Activated CD8-positive, alpha-beta memory T cell treated with anti-CD3 and anti-CD28 coated beads, Interleukin-2, amount 50 U/mL, for 1 hour (primary cell): ENCODE measurements around the gene HMGCS2.

Source experiments
- DNase-seq: peaks from one replicate; pipeline ENCODE4 v3.0.0-alpha.2; 2020; ENCODE audit errors: extremely low read depth

The HMGCS2 gene

DNA sequence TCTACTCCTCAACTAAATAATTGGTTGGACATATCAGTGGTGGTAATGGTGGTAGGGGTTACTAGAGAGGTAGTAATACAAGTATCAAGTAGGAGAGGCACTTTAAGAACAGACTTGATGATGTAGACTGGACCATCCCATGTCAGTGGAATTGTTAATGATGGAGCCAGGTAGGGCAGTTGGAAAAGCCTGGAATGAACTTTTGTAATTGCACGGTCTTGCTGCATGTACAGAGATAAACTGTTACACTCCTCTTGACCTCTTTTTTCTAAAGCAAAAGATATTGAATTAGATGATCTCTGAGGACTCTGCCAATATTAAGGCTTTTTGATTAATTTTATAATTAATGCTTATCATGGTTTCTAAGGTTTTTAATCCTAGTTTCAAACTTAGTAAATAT lies 5.8 kb downstream of the HMGCS2 start:
- no peak for DNase-seq

DNA sequence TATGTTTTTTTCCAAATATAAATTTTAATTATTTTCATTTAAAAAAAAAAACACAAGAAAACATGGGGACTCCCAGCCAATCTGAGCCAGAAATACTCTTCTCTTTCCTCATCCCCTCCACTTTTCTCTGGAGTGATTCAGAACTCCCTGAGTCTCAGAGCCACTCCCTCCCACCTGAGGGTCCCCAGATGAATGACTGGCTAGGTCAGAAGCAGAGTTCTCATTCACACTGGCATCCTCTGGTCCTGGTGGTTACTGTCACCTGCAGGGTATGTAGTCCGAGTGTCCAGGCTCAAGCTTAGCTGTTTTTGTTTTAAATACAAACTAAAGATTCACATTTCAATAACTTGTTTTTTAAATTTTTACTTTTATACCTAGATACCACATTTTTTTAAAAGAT lies 6.3 kb downstream of the HMGCS2 start:
- DNase-seq: no peak

DNA sequence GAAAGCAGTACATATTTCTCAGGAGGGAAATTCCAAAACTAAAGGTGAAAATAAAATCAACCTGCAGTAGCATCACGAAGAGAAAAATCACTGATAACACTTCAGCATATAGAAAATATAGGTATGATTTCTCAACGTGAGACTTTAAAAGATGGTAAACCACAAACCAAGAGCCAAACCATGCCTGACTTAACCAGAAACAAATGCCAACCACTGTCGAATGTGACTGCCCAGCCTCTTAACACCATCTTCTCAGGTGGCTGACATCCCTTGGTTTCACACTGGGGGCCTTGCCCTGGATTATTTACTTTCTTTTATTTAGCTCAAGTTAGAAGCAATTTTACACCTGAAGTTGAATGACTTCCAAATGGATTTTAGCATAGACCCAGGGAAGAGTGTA lies 10.1 kb downstream of the HMGCS2 start:
- no peak for DNase-seq

DNA sequence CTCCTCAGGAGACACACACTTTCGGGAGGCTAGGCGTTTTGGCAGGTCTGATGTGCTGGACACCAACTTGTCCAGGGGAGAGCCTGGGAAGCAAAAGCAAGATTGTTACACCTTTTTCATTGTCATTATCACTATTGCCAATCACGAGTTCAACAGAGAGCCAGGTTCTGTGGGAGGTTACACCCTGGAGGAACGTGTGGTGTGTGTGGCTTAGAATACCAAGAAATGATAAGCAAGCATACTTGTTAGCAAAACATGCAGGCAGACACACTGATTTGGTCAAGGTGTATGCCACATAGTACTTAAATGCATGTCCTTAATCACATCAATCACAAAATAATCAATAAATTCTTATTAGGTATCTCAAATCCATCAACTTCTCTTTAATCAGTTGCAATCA lies 16.1 kb downstream of the HMGCS2 start:
- no peak for DNase-seq

DNA sequence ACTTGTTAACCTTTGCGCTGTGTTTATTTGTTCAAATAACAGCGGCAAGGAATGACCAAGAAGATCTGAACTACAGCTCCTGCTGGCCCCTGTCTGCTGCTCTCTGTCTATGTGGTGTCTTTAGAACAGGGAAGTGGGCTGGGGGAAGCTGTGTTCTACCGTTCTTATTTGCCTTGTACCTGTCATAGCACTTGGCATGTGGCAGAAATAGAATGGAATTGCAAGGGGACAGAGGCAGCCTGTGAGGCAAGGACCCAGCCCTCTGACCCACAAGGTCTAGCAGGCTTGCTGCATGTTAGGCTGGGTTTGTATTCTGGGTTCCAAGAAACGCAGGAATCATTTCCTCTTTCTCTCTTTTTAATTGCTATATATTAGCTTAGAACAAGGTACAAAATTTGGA lies 20.7 kb downstream of the HMGCS2 start:
- DNase-seq: no peak

DNA sequence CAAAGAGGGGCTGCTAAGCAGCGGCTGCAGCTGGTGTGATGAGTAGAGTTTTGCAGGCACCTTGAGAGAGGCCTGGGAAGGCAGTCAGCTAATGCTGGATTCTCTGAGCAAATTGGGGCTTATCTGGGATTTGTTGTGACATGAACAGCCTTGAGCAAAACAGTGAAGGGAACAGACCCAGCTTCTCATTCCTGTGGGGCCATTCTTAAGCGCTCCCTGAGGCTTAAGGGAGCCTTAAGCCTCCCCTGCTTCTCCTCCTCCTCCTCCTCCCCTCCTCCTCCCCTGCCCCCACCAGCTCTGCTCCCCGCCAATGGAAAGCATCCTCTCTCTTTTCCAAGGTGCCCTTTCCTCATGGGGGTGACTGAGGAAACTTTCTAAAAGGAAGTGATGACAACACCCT lies 21.3 kb downstream of the HMGCS2 start:
- no peak for DNase-seq

DNA sequence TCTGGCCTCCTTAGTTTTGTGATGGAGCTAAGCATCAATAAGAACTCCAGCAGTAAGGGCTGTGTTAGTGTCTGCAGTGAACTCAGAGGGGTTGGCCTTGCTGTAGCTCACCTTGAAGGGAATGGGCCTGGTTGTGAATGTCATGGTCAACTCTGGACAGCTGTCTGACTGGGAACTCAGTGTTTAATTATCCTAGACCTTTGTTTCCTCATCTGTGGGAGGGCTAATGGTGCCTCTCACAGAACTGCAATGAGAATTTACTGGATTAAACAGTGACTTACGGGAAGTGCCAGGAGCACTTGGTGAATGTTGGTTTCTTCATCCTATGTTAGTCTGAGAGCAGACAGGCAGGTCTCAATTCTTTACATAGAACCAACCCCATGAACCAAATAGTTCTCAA lies 23.7 kb downstream of the HMGCS2 start:
- DNase-seq: no peak

DNA sequence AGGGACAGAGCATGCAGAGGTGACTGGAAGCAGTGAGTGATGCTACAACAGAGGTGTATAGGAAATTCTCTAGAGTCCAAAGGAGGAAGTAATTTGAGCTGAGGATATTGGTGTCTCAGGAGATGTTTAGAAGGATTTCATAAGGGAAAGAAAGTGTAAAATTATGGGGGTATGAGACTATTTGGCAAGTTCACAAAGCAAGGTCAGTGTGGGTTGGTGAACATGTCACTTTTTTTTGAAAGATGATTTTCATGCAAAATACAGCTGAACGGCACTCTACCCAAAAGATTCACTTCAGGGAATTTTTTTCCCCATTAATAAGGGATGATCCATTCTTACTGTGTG lies 24.1 kb downstream of the HMGCS2 start:
- DNase-seq: no peak

DNA sequence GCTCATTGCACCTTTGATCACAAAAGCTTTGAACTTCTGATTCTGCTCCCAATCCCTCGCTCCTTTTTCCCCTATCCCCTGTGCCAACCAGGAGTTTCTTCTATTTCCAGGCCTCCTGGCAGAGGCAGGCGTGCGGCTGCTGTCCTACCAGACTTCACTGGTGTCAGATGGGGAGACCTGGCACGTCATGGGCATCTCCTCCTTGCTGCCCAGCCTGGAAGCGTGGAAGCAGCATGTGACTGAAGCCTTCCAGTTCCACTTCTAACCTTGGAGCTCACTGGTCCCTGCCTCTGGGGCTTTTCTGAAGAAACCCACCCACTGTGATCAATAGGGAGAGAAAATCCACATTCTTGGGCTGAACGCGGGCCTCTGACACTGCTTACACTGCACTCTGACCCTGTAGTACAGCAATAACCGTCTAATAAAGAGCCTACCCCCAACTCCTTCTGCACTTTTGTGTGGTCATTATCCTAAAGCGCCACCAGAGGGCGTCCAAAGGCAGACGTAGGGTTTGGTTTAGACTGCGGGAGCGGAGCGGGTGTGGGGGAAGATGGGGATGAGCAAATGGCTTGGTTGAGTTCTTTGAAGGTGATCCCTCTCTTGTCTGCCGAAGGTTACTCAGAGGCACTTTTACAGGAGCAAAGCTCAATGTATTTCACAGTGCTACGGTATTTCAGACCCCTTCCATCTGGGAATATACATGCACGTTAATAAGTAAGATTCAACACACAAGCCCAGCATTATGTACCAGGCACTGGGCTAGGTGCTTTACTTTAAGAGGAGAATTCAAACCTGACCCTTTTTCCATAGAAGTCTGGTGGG lies 24.7 kb downstream of the HMGCS2 start:
- DNase-seq: peak; percentile 3

DNA sequence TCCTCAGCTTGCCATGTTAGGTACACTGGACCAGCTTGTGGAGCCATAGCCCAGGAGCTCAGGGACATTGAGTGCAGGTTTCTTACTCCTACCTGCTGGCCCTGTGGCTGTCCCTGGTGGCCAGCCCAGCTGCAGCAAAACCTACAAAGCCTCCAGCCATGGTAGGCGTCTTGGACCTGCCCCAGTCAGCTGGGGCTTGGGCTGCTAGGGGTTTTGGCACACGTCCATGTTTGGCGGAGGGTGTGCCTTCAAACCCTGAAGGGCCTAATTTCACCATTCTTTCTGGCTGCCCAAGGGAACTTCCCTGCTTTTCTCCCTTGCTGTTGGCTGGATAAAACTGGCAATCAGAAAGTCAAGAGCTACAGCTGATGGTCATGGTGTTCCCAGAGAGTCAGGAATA lies 25.4 kb downstream of the HMGCS2 start:
- no peak for DNase-seq

DNA sequence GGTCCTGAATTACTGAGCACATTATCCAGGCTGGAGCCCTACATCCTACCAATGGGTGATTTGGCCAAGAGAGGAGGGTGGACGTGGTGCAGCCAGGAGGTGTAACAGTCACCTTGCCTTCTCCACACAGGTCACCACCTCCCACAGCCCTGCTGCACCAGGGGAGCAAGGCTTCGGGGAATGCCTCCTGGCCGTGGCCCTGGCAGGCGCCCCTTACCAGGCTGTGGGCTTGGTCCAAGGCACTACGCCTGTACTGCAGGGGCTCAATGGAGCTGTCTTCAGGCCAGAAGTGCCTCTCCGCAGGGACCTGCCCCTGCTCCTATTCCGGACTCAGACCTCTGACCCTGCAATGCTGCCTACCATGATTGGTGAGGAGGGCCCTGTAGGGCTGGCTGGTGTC lies 26.0 kb downstream of the HMGCS2 start:
- DNase-seq: no peak

DNA sequence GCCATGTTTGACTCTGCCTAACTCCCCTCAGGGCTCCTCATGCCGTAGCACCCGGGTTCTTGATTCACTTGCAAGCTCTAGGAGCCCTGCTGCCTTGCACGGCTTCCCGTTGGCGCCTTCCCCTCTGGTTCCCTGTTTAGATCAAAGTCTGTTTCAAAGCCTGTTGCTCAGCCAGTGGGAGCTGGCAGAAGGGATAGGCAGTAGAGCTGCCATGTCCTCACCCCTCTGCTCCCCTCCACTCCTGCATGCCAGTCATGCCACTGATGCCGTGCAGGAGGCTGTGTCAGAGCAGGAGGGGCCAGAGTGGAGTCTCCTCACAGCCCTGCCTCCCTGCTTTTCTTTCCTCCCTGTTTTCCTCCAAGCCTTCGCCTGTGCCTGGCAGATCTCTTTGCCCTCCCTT lies 26.5 kb downstream of the HMGCS2 start:
- DNase-seq: no peak

DNA sequence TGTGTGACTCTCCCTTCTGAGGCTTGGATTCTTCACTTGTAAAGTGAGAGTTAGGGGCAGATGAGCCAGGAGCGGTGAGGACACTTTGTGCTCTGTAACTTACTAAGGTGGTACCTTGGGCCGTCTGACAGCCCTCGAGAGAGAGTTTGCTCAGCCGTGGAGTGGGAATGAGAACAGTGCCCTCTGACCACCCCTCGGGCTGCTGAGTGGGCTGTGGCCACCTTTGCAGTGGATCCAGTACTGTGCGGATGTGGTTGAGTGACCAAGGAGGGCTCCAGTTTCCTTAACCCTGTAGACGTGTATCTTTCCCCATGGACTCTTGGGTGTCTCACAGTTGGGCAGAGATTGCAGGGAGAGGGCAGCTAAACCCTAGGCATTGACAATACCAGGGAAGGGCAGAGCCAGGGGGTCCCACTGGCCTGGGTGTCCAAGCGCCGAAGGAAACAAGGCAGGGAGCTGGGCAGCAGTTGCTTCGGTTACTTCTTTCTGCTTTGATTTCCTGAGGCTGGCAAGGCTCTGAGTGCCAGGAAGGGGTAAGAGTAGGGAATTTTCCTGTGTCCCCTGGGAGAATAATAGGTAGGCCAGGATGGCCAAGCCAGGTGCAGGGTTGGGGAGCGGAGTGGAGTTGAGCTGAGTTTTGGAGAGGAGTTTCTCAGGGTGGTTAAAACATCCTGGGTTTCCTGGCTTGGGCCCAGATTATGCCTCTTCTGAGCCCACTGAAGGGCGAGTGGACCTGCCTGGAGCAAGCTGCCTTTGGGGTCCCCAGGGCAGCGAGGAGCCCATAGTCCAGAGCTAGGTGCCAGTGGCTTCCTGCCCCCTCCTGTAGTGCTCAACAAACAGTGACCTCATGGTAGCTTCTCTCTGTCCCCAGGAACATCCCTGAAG lies 27.6 kb downstream of the HMGCS2 start:
- DNase-seq: no peak

DNA sequence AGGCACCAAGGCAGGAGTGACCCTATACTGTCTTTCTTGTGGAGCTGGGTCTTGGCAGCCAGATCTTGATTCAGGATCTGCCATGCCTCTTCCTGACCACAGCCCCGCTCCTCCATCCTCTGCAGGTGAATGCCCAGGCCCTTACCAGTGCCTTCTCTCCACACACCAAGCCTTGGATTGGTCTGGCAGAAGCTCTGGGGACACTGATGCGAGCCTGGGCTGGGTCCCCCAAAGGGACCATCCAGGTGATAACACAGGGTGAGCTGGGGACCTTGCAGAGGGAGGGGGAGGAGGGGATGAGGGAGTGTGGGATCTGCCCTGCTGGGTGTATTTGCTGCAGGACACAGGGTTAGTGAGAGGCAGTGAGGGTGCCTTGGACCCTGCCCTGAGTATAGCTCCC lies 28.4 kb downstream of the HMGCS2 start:
- no peak for DNase-seq

DNA sequence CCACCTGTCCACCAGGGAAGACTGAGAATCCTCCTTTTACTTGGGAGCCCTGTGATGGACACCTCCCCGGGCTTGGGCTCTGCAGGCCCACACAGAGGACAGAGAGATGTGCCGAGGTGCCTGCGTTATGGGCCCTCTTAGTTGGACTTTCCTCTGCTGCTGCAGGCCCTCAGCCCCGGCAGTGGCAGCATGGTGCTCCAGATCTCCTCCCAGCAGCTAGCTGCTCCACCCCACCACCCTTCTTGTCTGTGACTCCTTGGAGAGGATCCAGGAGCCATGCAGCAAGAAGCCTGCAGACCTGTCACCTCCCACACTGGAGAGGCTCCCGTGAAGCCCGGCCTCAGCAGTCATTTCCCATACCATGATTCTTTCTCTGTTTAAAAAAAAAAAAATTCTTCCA lies 29.6 kb downstream of the HMGCS2 start:
- DNase-seq: no peak

DNA sequence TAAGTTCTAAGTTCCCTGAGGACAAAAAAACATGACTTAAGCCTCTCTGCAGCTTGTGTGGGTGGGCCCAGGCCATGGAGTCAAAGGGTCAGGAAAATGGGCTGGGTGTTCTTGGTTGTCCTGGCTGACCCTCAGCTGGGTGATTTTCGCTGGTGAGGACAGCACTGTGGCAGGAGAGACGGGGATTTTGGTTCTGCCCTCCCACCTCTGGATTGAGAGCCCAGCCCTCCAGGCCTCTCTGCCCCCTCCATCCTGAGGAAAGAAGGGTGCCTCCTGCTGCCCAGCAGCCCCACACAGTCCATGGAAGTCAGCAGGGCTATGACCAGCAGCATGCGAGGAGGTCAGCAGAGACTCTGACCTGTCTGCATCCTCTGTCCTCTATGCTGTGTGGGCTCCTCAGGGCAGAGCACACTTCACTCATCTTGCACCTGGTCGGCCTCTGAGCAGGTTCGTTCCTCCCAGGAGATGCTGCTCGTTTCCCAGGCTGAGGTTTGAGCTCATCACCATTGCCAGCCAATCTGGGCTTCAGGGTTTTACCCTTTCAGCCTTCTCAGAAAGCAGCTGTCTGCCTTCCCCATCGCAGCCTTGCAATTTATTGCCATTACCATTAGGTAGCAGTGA lies 30.5 kb downstream of the HMGCS2 start:
- DNase-seq: no peak

DNA sequence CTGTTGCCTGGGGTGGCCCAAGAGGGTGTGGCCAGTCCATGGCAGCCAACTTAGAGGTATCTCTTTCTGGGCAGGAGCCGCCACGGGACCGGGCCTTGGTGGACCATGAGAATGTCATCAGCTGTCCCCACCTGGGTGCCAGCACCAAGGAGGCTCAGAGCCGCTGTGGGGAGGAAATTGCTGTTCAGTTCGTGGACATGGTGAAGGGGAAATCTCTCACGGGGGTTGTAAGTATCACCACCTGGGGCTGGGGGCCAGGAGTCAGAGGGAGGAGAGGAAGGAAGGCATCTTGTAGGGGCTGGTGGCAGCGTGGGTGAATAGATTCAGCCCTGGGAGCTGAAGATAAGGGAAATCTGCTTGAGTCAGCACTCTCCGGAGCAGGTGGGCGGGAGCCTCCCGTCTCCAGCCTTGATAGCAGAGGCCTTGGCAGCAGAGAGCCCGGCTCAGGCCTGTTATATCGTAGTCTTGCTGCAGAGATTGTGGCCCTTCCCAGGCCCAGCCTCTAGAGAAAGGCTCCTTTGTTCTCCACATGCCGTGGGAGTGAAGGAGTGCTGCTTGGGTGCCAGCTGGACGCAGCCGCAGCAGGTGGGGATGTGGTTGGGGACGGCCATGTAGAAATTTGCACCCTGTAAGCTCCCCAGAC lies 31.5 kb downstream of the HMGCS2 start:
- no peak for DNase-seq

DNA sequence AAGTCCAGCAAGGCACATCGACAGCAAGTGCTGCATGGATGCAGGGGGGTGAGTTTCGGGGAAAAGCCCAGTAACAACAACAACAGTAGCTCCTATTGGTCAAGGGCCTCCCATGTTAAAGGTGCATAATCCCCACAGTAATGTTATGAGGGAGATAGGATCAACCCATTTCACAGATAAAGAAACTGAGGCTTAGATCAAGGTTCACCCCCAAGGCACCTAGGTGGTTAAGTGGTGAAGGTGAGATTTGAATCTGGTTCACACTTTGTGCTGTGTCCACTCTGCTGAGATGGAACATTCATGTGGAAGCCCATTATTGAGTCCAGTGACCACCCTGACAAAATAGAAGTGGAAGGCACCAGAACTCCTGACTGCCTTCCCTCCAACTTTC lies 32.1 kb downstream of the HMGCS2 start:
- no peak for DNase-seq

DNA sequence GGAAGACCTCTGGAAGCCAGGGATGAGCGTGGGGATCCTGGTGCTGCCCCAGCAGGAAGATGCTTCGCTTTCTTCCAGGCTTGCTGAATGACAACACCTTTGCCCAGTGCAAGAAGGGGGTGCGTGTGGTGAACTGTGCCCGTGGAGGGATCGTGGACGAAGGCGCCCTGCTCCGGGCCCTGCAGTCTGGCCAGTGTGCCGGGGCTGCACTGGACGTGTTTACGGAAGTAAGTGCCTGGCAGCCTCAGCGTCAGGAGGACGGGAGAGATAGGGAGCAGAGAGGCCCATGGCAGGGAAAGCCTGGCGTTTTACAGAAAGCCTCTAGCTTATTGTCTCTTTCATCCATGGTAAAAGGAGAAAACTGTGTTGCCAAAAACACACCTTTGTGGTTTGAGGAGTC lies 33.5 kb downstream of the HMGCS2 start:
- DNase-seq: no peak

DNA sequence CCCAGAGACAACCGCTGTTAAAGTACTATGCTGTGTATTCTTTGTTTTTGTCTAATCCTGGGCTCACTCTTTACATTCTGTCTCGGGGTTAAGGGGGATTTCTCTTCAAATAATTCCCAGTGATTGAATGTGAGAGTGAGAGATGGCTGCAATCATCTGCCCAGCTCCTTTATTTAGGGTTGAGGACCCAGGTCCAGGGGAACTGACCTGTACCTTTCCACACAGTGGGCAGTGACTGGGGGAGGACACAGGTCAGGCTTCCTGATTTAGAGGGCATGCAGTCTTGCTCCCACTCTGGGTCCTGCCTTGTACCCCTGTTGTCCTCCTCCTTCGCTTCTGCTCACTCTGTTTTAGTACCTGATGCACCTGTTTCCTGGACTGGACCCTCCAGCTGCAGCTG lies 35.0 kb downstream of the HMGCS2 start:
- DNase-seq: no peak

DNA sequence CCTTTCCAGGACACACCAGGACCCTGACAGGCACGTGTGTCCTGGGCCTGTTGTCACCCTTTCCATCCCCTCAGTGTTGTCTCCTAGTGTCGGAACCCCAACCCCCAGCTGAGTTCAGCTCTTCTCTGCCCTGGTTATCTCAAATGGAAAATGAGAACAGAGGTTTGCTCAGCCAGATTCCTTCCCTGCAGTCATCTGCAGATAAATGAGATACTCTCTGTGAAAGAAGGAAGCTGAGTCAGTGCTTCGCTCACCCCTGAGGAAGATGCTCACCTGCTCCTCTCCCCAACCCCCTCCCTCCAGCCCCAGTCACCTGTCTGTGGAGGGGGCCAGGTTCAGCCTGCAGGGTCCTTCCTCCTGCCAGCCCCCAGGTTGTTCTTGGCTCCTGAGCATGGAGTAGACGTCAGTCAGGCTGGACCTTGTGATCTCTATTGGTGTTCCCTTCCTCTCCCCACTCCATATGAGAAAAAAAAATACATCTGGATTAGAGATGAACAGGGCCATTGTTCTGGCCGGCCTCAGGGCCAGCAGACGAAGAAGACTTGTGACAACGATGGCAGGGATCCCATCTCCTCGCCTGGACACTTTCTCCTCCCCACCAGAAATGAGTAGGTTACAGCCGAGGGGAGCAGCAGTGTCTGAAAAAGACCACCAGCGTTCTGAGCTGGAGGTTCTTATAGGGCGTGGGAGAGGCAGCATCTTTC lies 36.1 kb downstream of the HMGCS2 start:
- no peak for DNase-seq
